GM19351 (cell line): ENCODE measurements around the gene RIC3.

Experiments
- ATAC-seq: cut with Tn5 transposase; IDR thresholded peaks from one replicate; pipeline ENCODE4 v1.9.1; 2021; ENCODE audit warnings: mild to moderate bottlenecking, moderate library complexity; ENCODE audit not compliant: unreplicated experiment

RIC3 gene

GRCh38 chr11:8090756-8091155 is 78.1 kb downstream of the RIC3 start:
- ATAC-seq = no peak

- no peak for ATAC-seq
Observed at GRCh38 chr11:8089791-8090510, 78.9 kb downstream of the RIC3 start.

GRCh38 chr11:8087756-8088155 is 81.1 kb downstream of the RIC3 start:
- ATAC-seq = no peak

DNA sequence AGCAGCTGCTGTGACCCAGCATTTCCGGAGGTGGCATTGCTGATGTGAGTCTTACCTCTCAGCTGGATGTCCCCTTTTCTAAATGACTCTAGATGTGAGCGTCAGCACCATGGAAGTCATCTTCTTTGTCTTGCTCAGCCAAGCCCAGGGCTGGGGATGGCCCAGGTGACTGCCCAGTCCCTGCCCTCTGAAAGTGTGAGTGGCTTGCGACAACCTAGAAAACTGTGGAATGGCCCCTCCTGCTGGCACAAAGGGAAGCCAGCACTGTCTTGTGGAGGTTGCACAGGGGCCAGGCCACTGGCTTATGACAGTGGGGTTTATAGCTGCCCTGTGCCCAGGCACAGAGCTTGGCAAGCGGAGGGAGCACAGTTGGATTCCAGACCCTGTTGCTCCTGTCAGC is 81.6 kb downstream of the RIC3 start:
- ATAC-seq = no peak

GRCh38 chr11:8086571-8086970 is 82.3 kb downstream of the RIC3 start:
- no peak for ATAC-seq

GRCh38 chr11:8086001-8086479 is 82.8 kb downstream of the RIC3 start:
- no peak for ATAC-seq

- ATAC-seq = no peak
Observed at GRCh38 chr11:8085011-8085645, 83.7 kb downstream of the RIC3 start.

GRCh38 chr11:8084352-8084751 is 84.5 kb downstream of the RIC3 start:
- no peak for ATAC-seq

DNA sequence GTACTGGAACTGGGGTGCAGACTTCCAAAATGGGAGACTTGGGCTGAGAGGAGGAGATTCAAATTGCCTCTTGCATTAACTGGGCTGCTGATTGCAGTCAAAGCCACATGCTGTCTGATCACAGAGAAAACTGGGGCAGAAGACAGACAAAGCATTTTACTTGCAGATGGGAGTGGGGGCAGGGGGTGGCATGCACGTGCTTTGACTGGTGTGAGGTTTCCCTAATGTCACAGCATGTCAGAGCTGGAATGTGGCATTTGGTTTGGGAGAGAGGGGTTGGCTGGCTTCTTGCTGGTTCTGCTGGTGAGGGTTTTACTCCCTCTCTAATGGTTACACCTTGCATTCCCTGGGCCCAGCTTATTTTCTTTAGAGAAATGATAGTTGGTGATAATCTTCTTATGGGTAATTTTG is 84.9 kb downstream of the RIC3 start:
- no peak for ATAC-seq

- ATAC-seq = no peak
Observed at GRCh38 chr11:8083088-8083395, 85.8 kb downstream of the RIC3 start.

DNA sequence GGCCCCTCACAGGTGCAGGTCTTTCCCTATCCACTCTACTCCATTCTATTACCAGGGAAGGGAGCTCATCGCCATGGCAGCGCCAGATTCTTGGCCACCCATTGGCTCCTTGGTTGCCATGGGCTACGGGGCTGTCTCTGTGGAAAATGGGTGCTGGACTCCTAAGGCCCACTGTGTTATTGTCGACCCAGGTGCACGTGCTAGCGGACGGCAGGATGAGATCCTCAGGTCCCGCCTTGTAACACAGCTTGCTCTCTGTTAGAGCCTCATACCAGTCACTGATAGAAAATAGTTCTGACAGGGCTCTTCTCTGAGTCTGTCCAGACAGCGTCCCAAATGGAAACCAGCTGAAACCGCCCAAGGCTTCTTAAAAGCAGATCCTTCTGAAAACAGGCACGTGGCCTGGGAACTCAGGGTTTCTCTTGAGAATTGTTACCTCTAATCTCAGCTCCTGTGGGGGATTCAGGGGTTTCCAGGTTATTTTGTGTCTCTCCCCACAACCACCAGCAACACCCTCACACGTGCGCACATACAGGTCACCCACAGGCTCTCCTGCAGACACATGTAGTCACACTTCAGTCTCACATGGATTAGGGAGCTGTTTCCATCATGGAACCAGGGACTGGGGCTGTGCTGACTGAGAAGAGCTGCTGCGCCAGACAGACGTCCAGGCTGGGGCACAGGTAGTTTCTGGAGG is 86.3 kb downstream of the RIC3 start:
- no peak for ATAC-seq

- no peak for ATAC-seq
Observed at GRCh38 chr11:8081591-8082250, 87.1 kb downstream of the RIC3 start.

GRCh38 chr11:8080674-8081590 is 87.9 kb downstream of the RIC3 start, which contains the start of gene TUB:
Gene TUB (plus strand): TSS chr11:8081211. CDS start chr11:8081511, 300 bp downstream.
- no peak for ATAC-seq

DNA sequence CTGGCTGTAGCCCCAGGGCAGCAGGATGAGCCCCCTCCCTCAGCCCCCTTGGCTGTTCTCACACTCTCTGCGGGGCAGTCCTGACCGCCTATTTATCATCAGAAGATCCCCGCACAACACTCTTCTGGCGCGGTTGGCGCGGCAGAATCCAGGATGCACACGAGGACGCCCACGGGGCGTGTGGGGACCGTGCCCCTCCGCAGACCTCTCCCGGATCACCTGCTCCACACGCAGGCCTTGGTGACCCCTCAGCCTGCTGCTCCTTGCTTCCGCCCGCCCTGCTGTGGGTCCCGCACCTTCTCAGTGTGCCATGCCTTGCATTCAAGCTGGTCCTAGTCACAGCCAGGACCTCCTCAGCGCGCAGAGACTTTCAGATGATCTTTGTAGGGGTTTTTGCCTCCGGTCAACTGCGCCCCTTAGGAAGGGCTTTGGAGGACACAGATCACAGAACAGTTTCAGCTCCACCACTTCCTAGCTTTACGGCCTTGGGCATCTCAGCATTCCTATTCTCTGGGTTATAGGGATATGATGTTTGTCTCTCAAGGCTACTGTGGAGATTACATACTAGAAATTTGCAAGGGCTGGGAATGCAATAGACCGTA is 88.7 kb downstream of the RIC3 start:
- ATAC-seq = no peak

DNA sequence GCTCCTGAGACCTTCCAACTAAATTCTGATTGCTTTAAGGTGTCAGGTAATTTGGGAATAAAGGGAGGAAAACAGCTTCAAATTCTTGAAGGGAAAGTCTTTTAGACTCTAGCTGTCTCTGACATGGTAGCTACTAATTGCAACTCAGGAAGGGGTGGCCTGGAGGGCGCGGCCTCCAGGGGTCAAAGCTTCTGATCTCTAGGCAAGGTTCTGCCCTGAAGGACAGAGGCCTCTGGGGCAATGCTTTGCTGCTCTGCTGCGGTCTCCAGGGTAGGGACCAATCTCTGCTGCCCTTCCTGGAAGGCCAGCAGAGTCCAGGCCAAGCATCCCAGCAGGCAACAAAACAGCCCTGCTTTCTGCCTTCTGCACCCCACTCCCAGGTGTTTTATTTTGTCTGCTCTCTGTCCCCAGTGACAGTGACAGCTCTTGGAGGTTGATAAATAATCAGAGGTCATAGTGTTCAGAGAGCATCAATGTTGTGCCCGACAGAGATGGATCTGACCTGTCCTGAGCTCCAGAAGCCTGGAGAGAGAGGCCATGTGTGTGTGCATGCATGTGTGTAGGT is 89.6 kb downstream of the RIC3 start:
- ATAC-seq = no peak

DNA sequence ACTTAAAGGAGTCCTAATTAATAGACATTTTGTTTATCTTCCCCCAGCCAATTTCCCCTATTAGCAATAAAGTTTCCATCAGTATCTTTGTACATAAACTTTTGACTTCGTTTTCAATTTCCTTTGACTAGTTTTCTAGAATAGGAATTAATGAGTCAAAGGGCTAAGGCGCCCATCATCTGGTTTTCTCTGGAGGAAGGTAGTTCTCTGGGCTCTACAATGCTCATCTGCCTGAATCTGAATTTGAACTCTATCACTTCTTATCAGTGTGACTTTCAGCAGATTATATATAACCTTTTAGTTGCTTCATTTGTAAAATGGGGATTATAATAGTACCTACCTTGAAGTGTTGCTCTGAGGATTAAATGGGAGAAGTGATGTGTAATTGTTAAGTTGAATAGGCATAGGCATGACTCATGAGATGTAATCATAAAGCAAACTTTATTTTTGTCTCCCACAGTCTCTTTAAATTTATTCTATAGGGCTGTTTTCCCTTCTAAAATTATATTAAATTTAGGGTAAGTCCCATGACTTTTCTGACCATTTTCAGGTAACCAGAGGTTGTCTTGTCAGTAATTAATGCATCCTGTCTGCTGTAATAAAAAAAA is 93.6 kb downstream of the RIC3 start:
- ATAC-seq = no peak

GRCh38 chr11:8071616-8072581 is 96.9 kb downstream of the RIC3 start:
- ATAC-seq = no peak
